Body of pancreas (tissue), 4 donors: Measurements from ENCODE around the gene OCRL. TPM values are rescaled to one million over a fixed set of nuclear protein-coding genes. Genes with fewer than 3 reads are reported as not detected.

Experiments used
- ATAC-seq: fragments of 150-250 bp; one replicate; pipeline ENCODE4 v1.9.1; 2016
- DNase-seq, 4 donors: peaks; one replicate each; pipeline ENCODE4 v3.0.0-alpha.2; 2019
- H3K27ac ChIP-seq, 4 donors: fragments of 200-600 bp; sonication (generic); 1 replicate in 3 of 4; 2 replicates in 1 of 4; pipeline versions ENCODE4 v1.5.1 to v1.6.1; 2016 to 2019; ENCODE audit warnings: mild to moderate bottlenecking in 1 of 4, mixed read lengths in 1 of 4, moderate library complexity in 1 of 4
- H3K27me3 ChIP-seq, 2 donors: fragments of 200-600 bp; sonication (generic); one replicate each; pipeline ENCODE4 v1.6.0; 2016; ENCODE audit warnings: mild to moderate bottlenecking in 1 of 2
- H3K36me3 ChIP-seq, 2 donors: fragments of 200-600 bp; sonication (generic); replicated peaks in 1 of 2; 2 replicates each; pipeline ENCODE4 v1.5.1; 2016; ENCODE audit warnings: low read depth in 2 of 2; ENCODE audit not compliant: insufficient read depth in 1 of 2
- H3K4me1 ChIP-seq: fragments of 200-600 bp; sonication (generic); one replicate; pipeline ENCODE4 v1.6.0; 2016
- H3K4me3 ChIP-seq, 2 donors: fragments of 200-600 bp; sonication (generic); 1 replicate in 1 of 2; 2 replicates in 1 of 2; pipeline ENCODE4 v1.5.1; 2016 to 2019
- H3K9me3 ChIP-seq, 3 donors: fragments of 200-600 bp; sonication (generic); 1 replicate in 2 of 3; 2 replicates in 1 of 3; pipeline ENCODE4 v1.5.1; 2016
- CTCF ChIP-seq, 7 experiments: fragments of 450-650 bp in 4 of 7; fragments of 200-600 bp in 3 of 7; sonication (generic) in 3 of 7; IDR thresholded peaks; one replicate each; pipeline ENCODE4 v1.5.1; 2016 to 2019; ENCODE audit warnings: antibody characterized with exemption in 7 of 7
- POLR2A ChIP-seq, 3 donors: fragments of 450-650 bp; IDR thresholded peaks; one replicate each; pipeline ENCODE4 v1.6.1; 2016; ENCODE audit warnings: antibody characterized with exemption in 3 of 3, mild to moderate bottlenecking in 2 of 3
- WGBS, 2 donors: methylation state at CpG; one replicate each; pipeline ENCODE4 v1.1.5; 2017; 5-methylcytosine and 5-hydroxymethylcytosine counted together
- intact Hi-C: fragments of 100-400 bp; cut with DNase I; formaldehyde crosslinking; loops from one replicate; pipeline ENCODE4 v1.15.1; 2023
- total RNA-seq, 2 donors: library from RNA; depleted of rRNA; stranded (reverse); fragments of >200 nt; gene quantifications; one replicate each; pipeline ENCODE4 v1.1.0, GENCODE V29; 2016

Gene OCRL
- total RNA-seq, 2 donors from 2014 or later: 7.3 to 9.1 TPM

- 27% methylated on average over 4 of the region's 4 CpGs; no CpG with 5 or more reads in 1 of the 2 donors for WGBS, 2 donors
- Histone ChIP-seq H3K9me3 (no peaks in the 10 kb centered on the region), H3K4me1 (no peaks in the 10 kb centered on the region), H3K27me3 (no peaks in the 10 kb centered on the region), H3K36me3 (no peaks in the 10 kb centered on the region), H3K4me3 (no peak overlapping the region), H3K27ac (no peak overlapping the region)
- TF ChIP-seq POLR2A (IDR thresholded peaks at IDR 0.05): no peak
- TF ChIP-seq CTCF (IDR thresholded peaks at IDR 0.05): no peak
- intact Hi-C loops: no loop called here
- ATAC-seq (no peak), DNase-seq (peak in 3 of 4 donors; percentile 12 to 51 (median 45))
Observed at GRCh38 chrX:129618997-129619396, 78.9 kb downstream of the OCRL start.

GRCh38 chrX:129622757-129623301, 82.8 kb downstream of the OCRL start:
- H3K36me3 ChIP-seq: no peaks in the 10 kb centered on the region
- no peak for DNase-seq
- TF ChIP-seq POLR2A (IDR thresholded peaks at IDR 0.05): no peak
- no peak for TF ChIP-seq CTCF (IDR thresholded peaks at IDR 0.05)

GRCh38 chrX:129626026-129626425, 86.0 kb downstream of the OCRL start:
- Histone ChIP-seq H3K9me3 (no peaks in the 10 kb centered on the region), H3K36me3 (no peaks in the 10 kb centered on the region), H3K27ac (no peak overlapping the region), H3K27me3 (no peaks in the 10 kb centered on the region), H3K4me3 (no peak overlapping the region), H3K4me1 (no peaks in the 10 kb centered on the region)
- DNase-seq (no peak), ATAC-seq (no peak)
- intact Hi-C loops: no loop called here
- WGBS, 2 donors: 52 to 65% methylated on average over 3 of the region's 3 CpGs
- no peak for TF ChIP-seq POLR2A (IDR thresholded peaks at IDR 0.05)
- no peak for TF ChIP-seq CTCF (IDR thresholded peaks at IDR 0.05)

More at GRCh38 chrX:129622757-129623301, 82.8 kb downstream of the OCRL start:
- H3K4me3 ChIP-seq: no peak overlapping the region
- no peak for ATAC-seq
- no peaks in the 10 kb centered on the region for H3K4me1 ChIP-seq
- intact Hi-C loops: no loop called here
- H3K9me3 ChIP-seq: no peaks in the 10 kb centered on the region
- H3K27ac ChIP-seq: no peak overlapping the region
- no peaks in the 10 kb centered on the region for H3K27me3 ChIP-seq
- WGBS, 2 donors: 69 to 88% methylated on average over 3 to 4 of the region's 10 CpGs

GRCh38 chrX:129629837-129630236, 89.8 kb downstream of the OCRL start:
- Histone ChIP-seq H3K27me3 (no peaks in the 10 kb centered on the region), H3K36me3 (no peaks in the 10 kb centered on the region), H3K4me1 (no peaks in the 10 kb centered on the region), H3K9me3 (no peaks in the 10 kb centered on the region), H3K4me3 (no peak overlapping the region), H3K27ac (no peak overlapping the region)
- ATAC-seq (no peak), DNase-seq (no peak)
- intact Hi-C loops: no loop called here
- no peak for TF ChIP-seq POLR2A (IDR thresholded peaks at IDR 0.05)
- TF ChIP-seq CTCF (IDR thresholded peaks at IDR 0.05): no peak
- 87 to 100% methylated on average over 2 to 5 of the region's 7 CpGs for WGBS, 2 donors

- WGBS, 2 donors: 90 to 96% methylated on average over 5 of the region's 5 CpGs
- no peaks in the 10 kb centered on the region for H3K27me3 ChIP-seq
- ATAC-seq: no peak
Observed at GRCh38 chrX:129631849-129632248, 91.8 kb downstream of the OCRL start.

More at GRCh38 chrX:129631849-129632248, 91.8 kb downstream of the OCRL start:
- intact Hi-C loops: no loop called here
- TF ChIP-seq POLR2A (IDR thresholded peaks at IDR 0.05) (no peak), CTCF (IDR thresholded peaks at IDR 0.05) (no peak)
- Histone ChIP-seq H3K4me1 (no peaks in the 10 kb centered on the region), H3K4me3 (no peak overlapping the region), H3K36me3 (no peaks in the 10 kb centered on the region), H3K9me3 (no peaks in the 10 kb centered on the region), H3K27ac (no peak overlapping the region)
- DNase-seq: no peak
